Spleen (tissue), 11 donors: ENCODE data around the gene ADRB1. TPM values are rescaled to one million over a fixed set of nuclear protein-coding genes. Genes with fewer than 3 reads are reported as not detected.

Experiments used
- DNase-seq: peaks from one replicate; pipeline ENCODE4 v3.0.0-alpha.2; 2020
- H3K27ac ChIP-seq, 8 donors: fragments of 200-600 bp; sonication (generic) in 7 of 8; 1 replicate in 4 of 8; 2 replicates in 4 of 8; pipeline versions ENCODE4 v1.5.0 to v1.8.0; 2016 to 2021; ENCODE audit warnings: inconsistent platforms in 4 of 8, mild to moderate bottlenecking in 4 of 8, moderate library complexity in 1 of 8
- H3K27me3 ChIP-seq, 7 donors: fragments of 200-600 bp; sonication (generic) in 6 of 7; replicated peaks in 1 of 7; 1 replicate in 4 of 7; 2 replicates in 3 of 7; pipeline versions ENCODE4 v1.5.0 to v1.8.0; 2016 to 2021; ENCODE audit warnings: inconsistent platforms in 3 of 7, mild to moderate bottlenecking in 1 of 7
- H3K36me3 ChIP-seq, 6 donors: fragments of 200-600 bp; sonication (generic) in 5 of 6; 1 replicate in 4 of 6; 2 replicates in 2 of 6; pipeline versions ENCODE4 v1.5.0 to v1.8.0; 2016 to 2021; ENCODE audit warnings: inconsistent platforms in 2 of 6
- H3K4me1 ChIP-seq, 6 donors: fragments of 200-600 bp; sonication (generic) in 5 of 6; 1 replicate in 3 of 6; 2 replicates in 3 of 6; pipeline versions ENCODE4 v1.5.0 to v1.8.0; 2016 to 2021; ENCODE audit warnings: inconsistent platforms in 3 of 6
- H3K4me3 ChIP-seq, 8 donors: fragments of 200-600 bp; sonication (generic) in 7 of 8; 1 replicate in 4 of 8; 2 replicates in 4 of 8; pipeline versions ENCODE4 v1.5.0 to v1.8.0; 2016 to 2021; ENCODE audit warnings: inconsistent platforms in 4 of 8, mild to moderate bottlenecking in 4 of 8, moderate library complexity in 2 of 8
- H3K9me3 ChIP-seq, 8 donors: fragments of 200-600 bp; sonication (generic) in 7 of 8; 1 replicate in 4 of 8; 2 replicates in 4 of 8; pipeline versions ENCODE4 v1.5.0 to v1.8.0; 2016 to 2021; ENCODE audit warnings: inconsistent platforms in 4 of 8
- CTCF ChIP-seq, 11 experiments: fragments of 200-600 bp in 7 of 11; fragments of 450-650 bp in 4 of 11; sonication (generic) in 4 of 11; IDR thresholded peaks in 8 of 11; conservative IDR thresholded peaks in 3 of 11; 1 replicate in 7 of 11; 2 replicates in 4 of 11; pipeline versions ENCODE4 v1.4.0 to v1.8.0; 2016 to 2021; ENCODE audit warnings: antibody characterized with exemption in 11 of 11, inconsistent platforms in 4 of 11, mild to moderate bottlenecking in 1 of 11
- POLR2A ChIP-seq, 3 donors: fragments of 450-650 bp; IDR thresholded peaks; one replicate each; pipeline ENCODE4 v1.5.1; 2017; ENCODE audit warnings: antibody characterized with exemption in 3 of 3, mild to moderate bottlenecking in 1 of 3
- POLR2AphosphoS5 ChIP-seq, 3 donors: sonication (generic); formaldehyde crosslinking; IDR thresholded peaks; one replicate each; pipeline ENCODE4 v1.5.1; 2017; ENCODE audit warnings: antibody characterized with exemption in 3 of 3
- WGBS, 5 donors: extraction: QIAGEN DNeasy Blood & Tissue Kit in 3 of 5; methylation state at CpG; one replicate each; pipeline versions ENCODE4 v1.1.5 to v1.1.7; 2013 to 2018; 5-methylcytosine and 5-hydroxymethylcytosine counted together
- intact Hi-C: fragments of 100-400 bp; cut with DNase I; formaldehyde crosslinking; loops from one replicate; pipeline ENCODE4 v1.15.0; 2023; ENCODE audit warnings: low total_unique reads
- polyA plus RNA-seq, 3 donors: library from polyadenylated mRNA; stranded (reverse); fragments of 200-250 nt; gene quantifications; one replicate each; pipeline ENCODE4 v1.2.1, GENCODE V29; 2013
- total RNA-seq, 7 donors: library from RNA; depleted of rRNA in 3 of 7; stranded (reverse); fragments of >200 nt in 3 of 7; fragmentation: NEBNext Ultra II Directional in 4 of 7; extraction: Animal tissue kit (Norgen Biotek cat#: 25700) in 4 of 7; gene quantifications; one replicate each; pipeline versions ENCODE4 v1.1.0 to v1.2.1, GENCODE V29; 2016 to 2021
- donor health status: healthy with polysubstance abuse.
- donor health status: DM: no; HTN: no; CAD: no; lungs with moderate emphysema.
- donor health status: DM: no; HTN: no; CAD: no.
- donor health status: Bipolar disorder and iron deficiency.
- donor health status: healthy.
- donor health status: DM: no; HTN: no; CAD: no.
- donor health status: DM: yes; HTN: yes; CAD: no.

The ADRB1 gene
- total and polyA plus RNA-seq, 10 donors: 0.47 to 4.8 (median 2.4) TPM

- TF ChIP-seq POLR2AphosphoS5 (IDR thresholded peaks at IDR 0.05): no peak
- TF ChIP-seq POLR2A (IDR thresholded peaks at IDR 0.05): no peak
- TF ChIP-seq CTCF (IDR thresholded peaks at IDR 0.05 in 8 of 11, conservative IDR thresholded peaks at IDR 0.05 in 3 of 11): no peak
- DNase-seq: no peak
- Histone ChIP-seq H3K4me3 (no peak overlapping the region), H3K27ac (peak overlapping the region in 2 of 8 donors; percentile 54 to 71), H3K36me3 (no peaks in the 10 kb centered on the region), H3K9me3 (no peaks in the 10 kb centered on the region), H3K27me3 (peaks cover 0 to 3% (median 0%) of the 10 kb centered on the region in 7 donors), H3K4me1 (peaks cover 15 to 44% (median 27%) of the 10 kb centered on the region in 6 donors)
- intact Hi-C loops: no loop called here
- WGBS, 5 donors: 73 to 88% (median 75%) methylated on average over 2 of the region's 2 CpGs
Measured at GRCh38 chr10:114027041-114027394, 16.6 kb upstream of the ADRB1 start.

- intact Hi-C loops: no loop called here
Measured at GRCh38 chr10:114027951-114028350, 15.7 kb upstream of the ADRB1 start.

DNA sequence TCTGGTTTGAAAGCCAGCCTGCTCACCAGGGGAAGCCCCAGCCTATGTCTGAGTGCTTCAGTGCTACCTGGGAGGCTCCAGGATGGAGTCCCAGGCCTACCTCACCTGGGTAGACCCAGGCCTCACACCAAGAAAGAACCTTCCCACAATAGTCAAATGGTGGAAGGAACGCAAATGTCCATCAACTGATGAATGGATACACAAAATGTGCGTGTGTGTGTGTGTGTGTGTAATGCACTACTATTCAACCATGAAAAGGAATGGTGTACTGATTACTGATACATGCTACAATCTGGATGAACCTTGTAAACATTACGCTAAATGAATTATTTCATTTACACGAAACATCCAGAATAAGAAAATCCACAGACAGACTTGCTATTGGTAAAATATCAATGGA, 15.2 kb upstream of the ADRB1 start:
- WGBS, 5 donors: 88 to 98% (median 95%) methylated on average over 4 of the region's 4 CpGs
- no peak overlapping the region for H3K4me3 ChIP-seq
- intact Hi-C loops: no loop called here
- no peaks in the 10 kb centered on the region for H3K9me3 ChIP-seq
- no peak overlapping the region for H3K27ac ChIP-seq
- TF ChIP-seq CTCF (IDR thresholded peaks at IDR 0.05 in 8 of 11, conservative IDR thresholded peaks at IDR 0.05 in 3 of 11): no peak
- no peak for TF ChIP-seq POLR2A (IDR thresholded peaks at IDR 0.05)
- peaks cover 15 to 41% (median 27%) of the 10 kb centered on the region in 6 donors for H3K4me1 ChIP-seq
- H3K36me3 ChIP-seq: no peaks in the 10 kb centered on the region
- no peak for DNase-seq
- peaks cover 0 to 3% (median 0%) of the 10 kb centered on the region in 7 donors for H3K27me3 ChIP-seq

More at GRCh38 chr10:114027951-114028350, 15.7 kb upstream of the ADRB1 start:
- TF ChIP-seq POLR2AphosphoS5 (IDR thresholded peaks at IDR 0.05): no peak
- TF ChIP-seq CTCF (IDR thresholded peaks at IDR 0.05 in 8 of 11, conservative IDR thresholded peaks at IDR 0.05 in 3 of 11): no peak
- no peak for TF ChIP-seq POLR2A (IDR thresholded peaks at IDR 0.05)
- no peak overlapping the region for H3K27ac ChIP-seq
- DNase-seq: no peak
- H3K9me3 ChIP-seq: no peaks in the 10 kb centered on the region
- peaks cover 15 to 44% (median 27%) of the 10 kb centered on the region in 6 donors for H3K4me1 ChIP-seq
- H3K27me3 ChIP-seq: peaks cover 0 to 3% (median 0%) of the 10 kb centered on the region in 7 donors
- H3K36me3 ChIP-seq: no peaks in the 10 kb centered on the region
- WGBS, 5 donors: 83 to 91% (median 90%) methylated on average over 3 of the region's 3 CpGs
- H3K4me3 ChIP-seq: no peak overlapping the region

- Histone ChIP-seq H3K27ac (no peak overlapping the region), H3K27me3 (peaks cover 0 to 3% (median 0%) of the 10 kb centered on the region in 7 donors), H3K4me3 (no peak overlapping the region), H3K4me1 (peaks cover 11 to 29% (median 23%) of the 10 kb centered on the region in 6 donors), H3K9me3 (no peaks in the 10 kb centered on the region), H3K36me3 (no peaks in the 10 kb centered on the region)
- WGBS, 5 donors: 68 to 81% (median 77%) methylated on average over 4 of the region's 4 CpGs
- no peak for DNase-seq
- intact Hi-C loops: no loop called here
- TF ChIP-seq CTCF (IDR thresholded peaks at IDR 0.05 in 8 of 11, conservative IDR thresholded peaks at IDR 0.05 in 3 of 11) (no peak), POLR2A (IDR thresholded peaks at IDR 0.05) (no peak), POLR2AphosphoS5 (IDR thresholded peaks at IDR 0.05) (no peak)
Measured at GRCh38 chr10:114029655-114030054, 14.0 kb upstream of the ADRB1 start.
